ENCODE measurements around the gene NAT16. TPM values are rescaled to one million over a fixed set of nuclear protein-coding genes. Genes with fewer than 3 reads are reported as not detected.
A peak's percentile ranks its signal among the peaks of the same experiment; 100 is the strongest.

NAT16 gene
- total and polyA plus RNA-seq, 2 donors (not counting 1 experiment from before 2014, with no cell fraction given): not detected

DNA sequence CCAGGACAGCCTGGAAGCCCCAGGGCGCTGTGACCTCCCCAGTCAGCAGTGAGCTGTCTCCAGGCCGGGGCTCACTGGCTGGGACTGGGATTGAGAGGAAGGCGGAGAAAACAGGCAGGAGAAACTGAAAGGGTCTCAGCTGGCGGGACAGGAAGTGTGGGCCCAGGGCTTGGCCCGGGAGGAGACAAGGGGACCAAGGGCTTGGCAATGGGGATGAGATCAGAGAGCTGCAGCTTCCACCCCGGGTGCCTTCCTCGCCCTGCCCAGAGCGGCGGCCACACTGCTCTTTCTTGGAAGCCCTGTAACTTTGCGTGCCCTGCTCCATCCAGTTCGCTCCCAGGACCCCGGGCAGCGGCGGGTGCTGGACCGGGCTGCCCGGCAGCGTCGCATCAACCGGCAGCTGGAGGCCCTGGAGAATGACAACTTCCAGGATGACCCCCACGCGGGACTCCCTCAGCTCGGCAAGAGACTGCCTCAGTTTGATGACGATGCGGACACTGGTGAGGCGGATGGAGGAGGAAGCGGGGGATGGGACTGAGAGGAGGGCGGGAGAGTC lies 42.3 kb upstream of the NAT16 start:
- no peak for DNase-seq
- TF ChIP-seq EZH2 (IDR thresholded peaks at IDR 0.05; ENCODE audit: borderline replicate concordance, insufficient read depth, low read depth, low read length, poor library complexity, severe bottlenecking): no peak

DNA sequence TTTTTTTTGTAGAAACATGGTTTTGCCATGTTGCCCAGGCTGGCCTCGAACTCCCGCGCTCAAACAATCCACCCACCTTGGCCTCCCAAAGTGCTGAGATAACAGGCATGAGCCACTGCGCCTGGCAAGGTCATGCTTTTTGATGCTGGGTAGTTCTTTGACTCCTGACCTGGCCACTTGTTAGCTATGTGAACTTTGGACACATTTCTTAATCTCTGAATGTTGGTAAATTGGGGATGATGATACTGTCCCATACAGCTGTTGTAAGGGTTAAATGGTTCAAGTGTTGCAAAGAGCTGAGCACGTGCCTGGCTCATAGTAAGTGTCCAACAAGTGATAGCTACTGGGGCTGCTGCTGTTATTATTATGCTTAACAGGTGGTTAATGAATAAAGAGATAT lies 40.2 kb upstream of the NAT16 start:
- no peaks in the 10 kb centered on the region for H3K9me3 Mint-ChIP-seq (ENCODE audit: insufficient read depth)
- TF ChIP-seq CTCF (IDR thresholded peaks at IDR 0.05): no peak
- TF ChIP-seq EZH2 (IDR thresholded peaks at IDR 0.05; ENCODE audit: borderline replicate concordance, insufficient read depth, low read depth, low read length, poor library complexity, severe bottlenecking): no peak

More for the DNA sequence above, 42.3 kb upstream of the NAT16 start:
- Histone ChIP-seq H3K9me3 (ENCODE audit: control extremely low read depth in 1 of 3, control insufficient read depth in 2 of 3, insufficient read depth in 1 of 3, low read length in 2 of 3) (no peaks in the 10 kb centered on the region), H2AFZ (ENCODE audit: insufficient read depth, low read depth, low read length, poor library complexity, severe bottlenecking) (no peak overlapping the region), H3K4me1 (ENCODE audit: control insufficient read depth in 2 of 2, insufficient read depth in 2 of 2, low read length in 2 of 2) (peaks cover 10 to 11% of the 10 kb centered on the region in 2 donors), H3K27ac (ENCODE audit: low read length in 2 of 2) (no peak overlapping the region), H3K4me3 (ENCODE audit: control extremely low read depth in 1 of 5, extremely low read depth in 1 of 5, insufficient read depth in 1 of 5, low read depth in 2 of 5, low read length in 4 of 5) (no peak overlapping the region), H3K36me3 (replicated peaks in 1 of 2; ENCODE audit: control extremely low read depth in 1 of 2, control insufficient read depth in 1 of 2, extremely low read depth in 1 of 2, insufficient read depth in 2 of 2, low read length in 1 of 2) (peaks cover 3 to 32% of the 10 kb centered on the region in 2 experiments), H3K4me2 (replicated peaks; ENCODE audit: low read depth, low read length, poor library complexity, severe bottlenecking) (no peak overlapping the region), H3K79me2 (ENCODE audit: control insufficient read depth, insufficient read depth, low read length) (peaks cover 46% of the 10 kb centered on the region), H4K20me1 (ENCODE audit: control insufficient read depth, insufficient read depth, low read length, poor library complexity, severe bottlenecking) (peaks cover 35% of the 10 kb centered on the region), H3K9ac (ENCODE audit: low read length) (no peak overlapping the region), H3K27me3 (replicated peaks in 1 of 4; ENCODE audit: control extremely low read depth in 1 of 4, control insufficient read depth in 3 of 4, insufficient read depth in 4 of 4, low read length in 3 of 4) (no peaks in the 10 kb centered on the region)
- WGBS (ENCODE audit: insufficient coverage): 97% methylated on average over 27 of the region's 27 CpGs
- Mint-ChIP-seq H3K4me1 (peaks cover 17% of the 10 kb centered on the region), H3K4me3 (no peak overlapping the region), H3K27me3 (no peaks in the 10 kb centered on the region), H3K9me3 (ENCODE audit: insufficient read depth) (no peaks in the 10 kb centered on the region), H3K27ac (no peak overlapping the region)
- intact Hi-C loops (cut with micrococcal nuclease): no loop called here
- CTCF ChIA-PET: interaction anchor here (1.3 kb wide), 1 partner anchor 22 kb away, joined by 4 read pairs; no protein-coding TSS in a partner anchor
- POLR2A ChIA-PET: no interaction called here
- ATAC-seq (ENCODE audit: low read depth): no peak

More for the DNA sequence above, 40.2 kb upstream of the NAT16 start:
- no peaks in the 10 kb centered on the region for H3K27me3 Mint-ChIP-seq
- H3K9me3 ChIP-seq (ENCODE audit: control extremely low read depth in 1 of 3, control insufficient read depth in 2 of 3, insufficient read depth in 1 of 3, low read length in 2 of 3): no peaks in the 10 kb centered on the region
- H2AFZ ChIP-seq (ENCODE audit: insufficient read depth, low read depth, low read length, poor library complexity, severe bottlenecking): no peak overlapping the region
- no peak overlapping the region for H3K9ac ChIP-seq (ENCODE audit: low read length)
- H3K27ac ChIP-seq (ENCODE audit: low read length in 2 of 2): no peak overlapping the region
- H3K4me3 Mint-ChIP-seq: peak overlapping the region; percentile 57
- no peaks in the 10 kb centered on the region for H3K27me3 ChIP-seq (replicated peaks in 1 of 4; ENCODE audit: control extremely low read depth in 1 of 4, control insufficient read depth in 3 of 4, insufficient read depth in 4 of 4, low read length in 3 of 4)
- no peak for ATAC-seq (ENCODE audit: low read depth)
- DNase-seq: no peak
- peaks cover 18 to 21% of the 10 kb centered on the region in 2 donors for H3K4me1 ChIP-seq (ENCODE audit: control insufficient read depth in 2 of 2, insufficient read depth in 2 of 2, low read length in 2 of 2)
- H3K36me3 ChIP-seq (replicated peaks in 1 of 2; ENCODE audit: control extremely low read depth in 1 of 2, control insufficient read depth in 1 of 2, extremely low read depth in 1 of 2, insufficient read depth in 2 of 2, low read length in 1 of 2): peaks cover 3 to 28% of the 10 kb centered on the region in 2 experiments
- ChIA-PET CTCF (interaction anchor here (0.5 to 1.0 kb wide), 3 partner anchors 28 to 78 kb away, joined by 3 to 5 read pairs (median 3); no protein-coding TSS in a partner anchor), POLR2A (interaction anchor here (0.6 kb wide), 1 partner anchor 428 kb away, joined by 3 read pairs; no protein-coding TSS in a partner anchor)
- intact Hi-C loops (cut with micrococcal nuclease): no loop called here
- 89% methylated on average over 1 of the region's 5 CpGs for WGBS (ENCODE audit: insufficient coverage)
- H3K4me2 ChIP-seq (replicated peaks; ENCODE audit: low read depth, low read length, poor library complexity, severe bottlenecking): no peak overlapping the region
- no peak overlapping the region for H3K4me3 ChIP-seq (ENCODE audit: control extremely low read depth in 1 of 5, extremely low read depth in 1 of 5, insufficient read depth in 1 of 5, low read depth in 2 of 5, low read length in 4 of 5)
- H3K27ac Mint-ChIP-seq: no peak overlapping the region
- H3K79me2 ChIP-seq (ENCODE audit: control insufficient read depth, insufficient read depth, low read length): peaks cover 46% of the 10 kb centered on the region
- H4K20me1 ChIP-seq (ENCODE audit: control insufficient read depth, insufficient read depth, low read length, poor library complexity, severe bottlenecking): peaks cover 35% of the 10 kb centered on the region
- peaks cover 27% of the 10 kb centered on the region for H3K4me1 Mint-ChIP-seq

All from B cell (primary cell).